ENCODE measurements around the gene THSD1. TPM values are rescaled to one million over a fixed set of nuclear protein-coding genes. Genes with fewer than 3 reads are reported as not detected.

Gene THSD1, protein sequence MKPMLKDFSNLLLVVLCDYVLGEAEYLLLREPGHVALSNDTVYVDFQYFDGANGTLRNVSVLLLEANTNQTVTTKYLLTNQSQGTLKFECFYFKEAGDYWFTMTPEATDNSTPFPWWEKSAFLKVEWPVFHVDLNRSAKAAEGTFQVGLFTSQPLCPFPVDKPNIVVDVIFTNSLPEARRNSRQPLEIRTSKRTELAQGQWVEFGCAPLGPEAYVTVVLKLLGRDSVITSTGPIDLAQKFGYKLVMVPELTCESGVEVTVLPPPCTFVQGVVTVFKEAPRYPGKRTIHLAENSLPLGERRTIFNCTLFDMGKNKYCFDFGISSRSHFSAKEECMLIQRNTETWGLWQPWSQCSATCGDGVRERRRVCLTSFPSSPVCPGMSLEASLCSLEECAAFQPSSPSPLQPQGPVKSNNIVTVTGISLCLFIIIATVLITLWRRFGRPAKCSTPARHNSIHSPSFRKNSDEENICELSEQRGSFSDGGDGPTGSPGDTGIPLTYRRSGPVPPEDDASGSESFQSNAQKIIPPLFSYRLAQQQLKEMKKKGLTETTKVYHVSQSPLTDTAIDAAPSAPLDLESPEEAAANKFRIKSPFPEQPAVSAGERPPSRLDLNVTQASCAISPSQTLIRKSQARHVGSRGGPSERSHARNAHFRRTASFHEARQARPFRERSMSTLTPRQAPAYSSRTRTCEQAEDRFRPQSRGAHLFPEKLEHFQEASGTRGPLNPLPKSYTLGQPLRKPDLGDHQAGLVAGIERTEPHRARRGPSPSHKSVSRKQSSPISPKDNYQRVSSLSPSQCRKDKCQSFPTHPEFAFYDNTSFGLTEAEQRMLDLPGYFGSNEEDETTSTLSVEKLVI
- total RNA-seq (10 to 100 TPM in 5 of 7 donors, 1 to 10 TPM in 2; 7.5 to 13.1 (median 10.8) TPM), polyA plus RNA-seq (1 to 10 TPM; 1.6 to 4.0 (median 2.3) TPM)
- long read RNA-seq, donor 1, transcript THSD1-201 (5 exons, 2,962 nt) = major isoform, 5 of 8 reads
- long read RNA-seq, donor 1, partial matches to known transcripts = 0 of 8 reads
- long read RNA-seq, donor 1, other reads (novel, unspliced or antisense) = 0 of 8 reads
- long read RNA-seq, donor 2, partial matches to known transcripts = 0 of 5 reads
- long read RNA-seq, donor 2, other reads (novel, unspliced or antisense) = 0 of 5 reads

DNA sequence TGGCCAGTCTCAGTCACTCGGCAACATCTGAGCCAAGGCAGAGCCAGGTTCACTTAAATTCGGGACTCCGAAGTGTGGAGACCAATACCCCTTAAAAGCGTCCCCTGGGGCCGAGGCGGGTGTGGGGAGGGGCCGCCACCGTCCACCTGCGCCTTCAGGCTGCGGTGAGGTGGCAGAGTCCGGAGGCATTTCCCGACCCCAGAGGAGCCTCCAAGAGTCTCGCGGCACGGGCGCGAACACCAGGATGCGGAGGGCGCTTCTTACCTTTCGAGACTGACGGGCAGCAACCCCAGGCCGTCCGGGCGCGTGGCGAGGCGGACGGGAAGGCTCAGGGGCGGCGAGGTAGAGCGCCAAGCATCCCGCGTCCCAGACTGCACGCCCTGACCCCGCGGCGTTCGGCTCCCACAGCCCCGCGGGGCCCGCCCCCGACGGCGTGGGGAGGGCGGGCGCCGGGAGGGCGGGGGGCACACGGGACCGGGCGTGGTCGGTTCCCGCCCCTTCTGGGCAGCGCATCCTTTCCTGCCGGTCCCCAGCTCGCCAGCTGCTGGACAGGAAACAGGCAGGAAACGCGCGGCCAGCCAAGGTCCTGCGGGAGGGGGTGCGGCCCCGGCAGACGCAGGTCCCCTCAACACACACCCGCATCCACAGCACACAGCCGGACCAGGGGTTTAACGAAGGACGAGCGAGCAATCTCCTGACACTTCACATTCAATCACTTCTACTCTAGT lies at the start of gene THSD1:
TSS of gene THSD1 (minus strand) at position 406 of the 728 bp plus-strand sequence. CDS start 3,572 bp downstream, outside the sequence.
- intact Hi-C loops (cut with DNase I; ENCODE audit: low total_unique reads) = no loop called here
- Histone ChIP-seq H3K27me3 (replicated peaks in 1 of 7) (peaks cover 0 to 35% (median 9%) of the 10 kb centered on the region in 7 donors), H3K4me1 (peaks cover 5 to 40% (median 33%) of the 10 kb centered on the region in 6 donors), H3K27ac (peak within 1 kb of the TSS in 7 of 8 donors; percentile 16 to 80 (median 77)), H3K36me3 (peaks cover 0 to 16% (median 0%) of the 10 kb centered on the region in 6 donors), H3K9me3 (peaks cover 0 to 3% (median 0%) of the 10 kb centered on the region in 8 donors), H3K4me3 (peak within 1 kb of the TSS; percentile 35 to 71 (median 48))
- peak; percentile 88 for DNase-seq
- TF ChIP-seq POLR2AphosphoS5 (IDR thresholded peaks at IDR 0.05) = peak; percentile 80 to 90 (median 90)
- TF ChIP-seq, protein P1, sequence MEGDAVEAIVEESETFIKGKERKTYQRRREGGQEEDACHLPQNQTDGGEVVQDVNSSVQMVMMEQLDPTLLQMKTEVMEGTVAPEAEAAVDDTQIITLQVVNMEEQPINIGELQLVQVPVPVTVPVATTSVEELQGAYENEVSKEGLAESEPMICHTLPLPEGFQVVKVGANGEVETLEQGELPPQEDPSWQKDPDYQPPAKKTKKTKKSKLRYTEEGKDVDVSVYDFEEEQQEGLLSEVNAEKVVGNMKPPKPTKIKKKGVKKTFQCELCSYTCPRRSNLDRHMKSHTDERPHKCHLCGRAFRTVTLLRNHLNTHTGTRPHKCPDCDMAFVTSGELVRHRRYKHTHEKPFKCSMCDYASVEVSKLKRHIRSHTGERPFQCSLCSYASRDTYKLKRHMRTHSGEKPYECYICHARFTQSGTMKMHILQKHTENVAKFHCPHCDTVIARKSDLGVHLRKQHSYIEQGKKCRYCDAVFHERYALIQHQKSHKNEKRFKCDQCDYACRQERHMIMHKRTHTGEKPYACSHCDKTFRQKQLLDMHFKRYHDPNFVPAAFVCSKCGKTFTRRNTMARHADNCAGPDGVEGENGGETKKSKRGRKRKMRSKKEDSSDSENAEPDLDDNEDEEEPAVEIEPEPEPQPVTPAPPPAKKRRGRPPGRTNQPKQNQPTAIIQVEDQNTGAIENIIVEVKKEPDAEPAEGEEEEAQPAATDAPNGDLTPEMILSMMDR (IDR thresholded peaks at IDR 0.05 in 8 of 11, conservative IDR thresholded peaks at IDR 0.05 in 3 of 11) = no peak
- 1 to 2% (median 1%) methylated on average over 32 to 68 of the region's 68 CpGs for WGBS, 5 donors

- peak; percentile 94 for DNase-seq
- Histone ChIP-seq H3K4me1 (peaks cover 6 to 72% (median 35%) of the 10 kb centered on the region in 6 donors), H3K27me3 (replicated peaks in 1 of 7) (no peaks in the 10 kb centered on the region), H3K36me3 (peaks cover 0 to 40% (median 7%) of the 10 kb centered on the region in 6 donors), H3K27ac (peak overlapping the region; percentile 87 to 99 (median 95)), H3K9me3 (no peaks in the 10 kb centered on the region), H3K4me3 (peak overlapping the region; percentile 67 to 91 (median 70))
- intact Hi-C loops (cut with DNase I; ENCODE audit: low total_unique reads) = loop anchor here (10.0 kb wide), 3 partner anchors 111 to 441 kb away; partner anchors contain the start of genes ALG11 and ATP7B
- WGBS, 5 donors = 0 to 1% (median 0%) methylated on average over 13 to 37 of the region's 37 CpGs
- TF ChIP-seq POLR2AphosphoS5 (IDR thresholded peaks at IDR 0.05) (no peak), POLR2A (IDR thresholded peaks at IDR 0.05) (no peak)
- TF ChIP-seq, protein P1 (IDR thresholded peaks at IDR 0.05 in 8 of 11, conservative IDR thresholded peaks at IDR 0.05 in 3 of 11) = no peak
Observed at GRCh38 chr13:52455677-52456041, 49.7 kb upstream of the THSD1 start.

DNA sequence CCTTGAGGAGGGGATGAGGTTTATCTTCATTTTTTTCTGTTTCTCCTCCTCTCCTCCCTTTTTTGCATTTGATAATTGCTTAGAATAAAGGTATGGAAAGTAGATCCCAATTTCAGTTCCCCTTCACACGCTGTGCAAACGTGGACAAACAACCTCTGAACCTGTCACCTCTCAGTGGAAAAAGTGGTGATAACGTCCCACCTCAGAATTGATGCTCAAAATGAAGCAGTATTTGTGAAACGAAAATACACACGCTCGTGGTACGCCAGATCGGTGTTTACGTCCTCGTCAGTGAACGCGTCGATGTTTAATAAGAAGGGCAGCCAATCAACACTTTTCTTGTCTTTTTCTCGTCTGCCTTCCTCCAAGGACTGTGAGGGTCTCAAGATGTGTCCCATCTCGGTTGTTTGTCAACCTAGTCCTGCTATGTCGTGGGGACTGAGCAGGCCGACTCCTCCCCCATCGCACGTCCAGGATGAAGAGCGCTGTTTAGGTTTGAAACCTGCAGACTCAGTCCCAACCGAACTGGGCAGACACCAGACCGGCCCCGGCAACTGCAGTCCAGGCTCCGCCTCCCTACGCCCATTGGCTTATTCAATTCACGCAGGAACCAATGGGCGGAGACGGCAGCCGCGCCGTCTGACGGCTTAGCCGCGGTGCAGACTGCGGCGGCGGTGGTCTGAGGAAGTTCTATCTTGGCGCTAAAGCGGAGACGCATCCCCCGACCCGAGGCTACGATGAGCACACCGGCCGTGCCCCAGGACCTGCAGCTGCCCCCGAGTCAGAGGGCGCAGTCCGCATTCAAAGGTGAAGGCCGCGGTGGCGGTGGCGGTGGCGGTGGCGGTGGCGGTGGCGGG lies 49.1 kb upstream of the THSD1 start, which contains the start of gene CKAP2:
TSS of gene CKAP2 (plus strand) at position 659 of the 857 bp plus-strand sequence. CDS start at position 738, 79 bp downstream.
- WGBS, 5 donors = 0 to 1% (median 0%) methylated on average over 44 to 56 of the region's 56 CpGs
- TF ChIP-seq POLR2A (IDR thresholded peaks at IDR 0.05) (peak in 1 of 3 donors; percentile 83), POLR2AphosphoS5 (IDR thresholded peaks at IDR 0.05) (peak; percentile 96 to 99 (median 99))
- TF ChIP-seq, protein P1 (IDR thresholded peaks at IDR 0.05 in 8 of 11, conservative IDR thresholded peaks at IDR 0.05 in 3 of 11) = peak in 4 of 11 experiments; percentile 31 to 50 (median 34)
- Histone ChIP-seq H3K36me3 (peaks cover 0 to 34% (median 7%) of the 10 kb centered on the region in 6 donors), H3K4me3 (peak within 1 kb of the TSS; percentile 67 to 91 (median 70)), H3K9me3 (no peaks in the 10 kb centered on the region), H3K27ac (peak within 1 kb of the TSS; percentile 87 to 99 (median 95)), H3K27me3 (replicated peaks in 1 of 7) (no peaks in the 10 kb centered on the region), H3K4me1 (peaks cover 6 to 71% (median 37%) of the 10 kb centered on the region in 6 donors)
- peak; percentile 98 for DNase-seq
- intact Hi-C loops (cut with DNase I; ENCODE audit: low total_unique reads) = loop anchor here (10.0 kb wide), 3 partner anchors 110 to 440 kb away; partner anchors contain the start of genes ALG11 and ATP7B
